Mesothelial cell of epicardium (in vitro differentiated cells): ENCODE measurements around the gene TAC4. TPM values are rescaled to one million over a fixed set of nuclear protein-coding genes. Genes with fewer than 3 reads are reported as not detected.
A peak's percentile ranks its signal among the peaks of the same experiment; 100 is the strongest.

Experiments used
- DNase-seq, 2 experiments: peaks; one replicate each; pipeline ENCODE4 v3.0.0; 2021; ENCODE audit warnings: low spot score in 2 of 2; ENCODE audit not compliant: unreplicated experiment in 2 of 2
- H3K27ac Mint-ChIP-seq: 2 replicates; pipeline ENCODE4 v1.8.0; 2021; ENCODE audit warnings: mixed read lengths
- H3K27me3 Mint-ChIP-seq: 2 replicates; pipeline ENCODE4 v1.8.0; 2021; ENCODE audit warnings: low read depth, mixed read lengths
- H3K36me3 Mint-ChIP-seq: 2 replicates; pipeline ENCODE4 v1.8.0; 2021; ENCODE audit warnings: mixed read lengths
- H3K4me1 Mint-ChIP-seq: 2 replicates; pipeline ENCODE4 v1.8.0; 2021; ENCODE audit warnings: mixed read lengths
- H3K4me3 Mint-ChIP-seq: 2 replicates; pipeline ENCODE4 v1.8.0; 2021; ENCODE audit warnings: mild to moderate bottlenecking, moderate library complexity, mixed read lengths
- H3K9me3 Mint-ChIP-seq: 2 replicates; pipeline ENCODE4 v1.8.0; 2021; ENCODE audit warnings: mixed read lengths
- CTCF ChIP-seq: fragments of 200-600 bp; sonication (generic); IDR thresholded peaks from one replicate; pipeline ENCODE4 v1.5.0; 2021; ENCODE audit warnings: antibody characterized with exemption; ENCODE audit not compliant: unreplicated experiment
- total RNA-seq: library from RNA; stranded (reverse); gene quantifications from 3 replicates; pipeline ENCODE4 v1.2.1, GENCODE V29; 2021

Gene TAC4
- total RNA-seq, 1 donor from 2014 or later: not detected

GRCh38 chr17:49891694-49892389 lies 44.0 kb upstream of the TAC4 start:
- peaks cover 38% of the 10 kb centered on the region for H3K27me3 Mint-ChIP-seq
- no peak overlapping the region for H3K27ac Mint-ChIP-seq
- no peaks in the 10 kb centered on the region for H3K9me3 Mint-ChIP-seq
- H3K36me3 Mint-ChIP-seq: no peaks in the 10 kb centered on the region
- TF ChIP-seq CTCF: no peak
- peaks cover 24% of the 10 kb centered on the region for H3K4me1 Mint-ChIP-seq
- DNase-seq: no peak
- H3K4me3 Mint-ChIP-seq: no peak overlapping the region

- Mint-ChIP-seq H3K27ac (no peak overlapping the region), H3K27me3 (peaks cover 36% of the 10 kb centered on the region), H3K4me3 (no peak overlapping the region), H3K36me3 (no peaks in the 10 kb centered on the region), H3K4me1 (peaks cover 29% of the 10 kb centered on the region), H3K9me3 (no peaks in the 10 kb centered on the region)
- TF ChIP-seq CTCF: no peak
- no peak for DNase-seq
Measured at GRCh38 chr17:49891271-49891670, 43.4 kb upstream of the TAC4 start.

- Mint-ChIP-seq H3K4me1 (peaks cover 33% of the 10 kb centered on the region), H3K27me3 (peaks cover 34% of the 10 kb centered on the region), H3K9me3 (no peaks in the 10 kb centered on the region), H3K4me3 (no peak overlapping the region), H3K27ac (no peak overlapping the region), H3K36me3 (no peaks in the 10 kb centered on the region)
- no peak for TF ChIP-seq CTCF
- DNase-seq: no peak
Measured at GRCh38 chr17:49890852-49891251, 43.0 kb upstream of the TAC4 start.

GRCh38 chr17:49890077-49890821 lies 42.4 kb upstream of the TAC4 start:
- Mint-ChIP-seq H3K9me3 (no peaks in the 10 kb centered on the region), H3K36me3 (no peaks in the 10 kb centered on the region), H3K27me3 (peaks cover 33% of the 10 kb centered on the region), H3K27ac (no peak overlapping the region), H3K4me3 (no peak overlapping the region), H3K4me1 (peaks cover 36% of the 10 kb centered on the region)
- DNase-seq: no peak
- TF ChIP-seq CTCF: no peak

GRCh38 chr17:49889500-49889899 lies 41.6 kb upstream of the TAC4 start:
- Mint-ChIP-seq H3K27me3 (peaks cover 26% of the 10 kb centered on the region), H3K36me3 (no peaks in the 10 kb centered on the region), H3K4me3 (no peak overlapping the region), H3K9me3 (no peaks in the 10 kb centered on the region), H3K27ac (peak overlapping the region; percentile 61), H3K4me1 (peaks cover 38% of the 10 kb centered on the region)
- DNase-seq: no peak
- TF ChIP-seq CTCF: no peak
